HFFc6 (cell line): ENCODE data around the gene MAP2K3. TPM values are rescaled to one million over a fixed set of nuclear protein-coding genes. Genes with fewer than 3 reads are reported as not detected.

Experiments
- DNase-seq: peaks from one replicate; pipeline ENCODE4 v3.0.0-alpha.2; 2018
- H3K27ac Mint-ChIP-seq: 2 replicates; pipeline ENCODE4 v1.8.0; 2020; ENCODE audit warnings: mild to moderate bottlenecking, mixed read lengths
- H3K27me3 Mint-ChIP-seq: 2 replicates; pipeline ENCODE4 v1.8.0; 2021; ENCODE audit warnings: mild to moderate bottlenecking, moderate library complexity, mixed read lengths; ENCODE audit not compliant: insufficient read depth
- H3K36me3 Mint-ChIP-seq: 2 replicates; pipeline ENCODE4 v1.8.0; 2021; ENCODE audit warnings: low read depth, mixed read lengths
- H3K4me1 Mint-ChIP-seq: 2 replicates; pipeline ENCODE4 v1.8.0; 2020; ENCODE audit warnings: low read depth, mixed read lengths
- H3K4me3 Mint-ChIP-seq: 2 replicates; pipeline ENCODE4 v1.8.0; 2020; ENCODE audit warnings: mild to moderate bottlenecking, moderate library complexity, mixed read lengths
- H3K9me3 Mint-ChIP-seq: 2 replicates; pipeline ENCODE4 v1.8.0; 2020; ENCODE audit warnings: mild to moderate bottlenecking, mixed read lengths
- total RNA-seq, 6 experiments: library from RNA; stranded (reverse); fragmentation: NEBNext Ultra II Directional; extraction: Animal tissue kit (Norgen Biotek cat#: 25700); gene quantifications; 2 replicates in 1 of 6; 3 replicates in 5 of 6; pipeline ENCODE4 v1.2.3, GENCODE V29; 2021
- TF ChIP-seq, protein P1 (sequence below): fragments of 200-600 bp; sonication (generic); IDR thresholded peaks from 2 replicates; pipeline ENCODE4 v1.5.0; 2021; ENCODE audit warnings: antibody characterized with exemption, mild to moderate bottlenecking

MAP2K3 gene
- total RNA-seq, 6 experiments from 2014 or later: 177 to 221 (median 184) TPM

DNA sequence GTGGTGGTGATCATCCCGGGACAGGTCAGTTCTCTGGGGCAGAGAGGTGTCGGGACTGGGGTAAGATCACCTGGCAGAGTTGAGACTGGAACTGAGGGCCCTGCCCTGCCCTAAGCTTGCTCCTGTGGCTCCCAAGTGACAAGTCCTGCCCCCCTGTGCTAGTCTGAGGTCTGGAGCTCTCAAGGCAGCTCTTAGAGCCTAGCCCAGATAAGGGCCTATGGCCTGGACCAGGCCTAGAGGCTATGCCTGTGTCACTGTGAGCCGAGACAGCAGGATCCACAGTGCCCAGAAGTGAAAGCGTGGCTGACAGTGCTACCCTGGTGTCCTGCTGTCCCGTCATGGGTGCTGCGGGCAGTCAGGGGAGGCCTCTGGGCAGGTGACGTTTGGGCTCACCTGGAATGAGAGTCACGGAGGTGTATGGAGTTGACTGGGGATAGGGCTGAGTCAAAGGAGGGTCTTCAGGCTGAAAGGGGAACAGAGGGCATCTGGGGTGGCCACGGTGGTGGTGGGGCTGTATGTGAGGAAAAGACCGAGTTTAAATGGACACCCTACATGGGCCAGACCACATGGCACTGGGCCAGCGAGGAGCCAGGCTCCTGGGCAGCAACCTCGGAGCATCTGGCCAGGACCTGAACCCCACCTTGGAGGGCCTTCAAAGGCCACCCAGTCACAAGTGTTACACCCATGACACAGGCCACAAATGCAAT, 36.8 kb upstream of the MAP2K3 start:
- H3K4me1 Mint-ChIP-seq: peaks cover 17% of the 10 kb centered on the region
- TF ChIP-seq, protein P1, sequence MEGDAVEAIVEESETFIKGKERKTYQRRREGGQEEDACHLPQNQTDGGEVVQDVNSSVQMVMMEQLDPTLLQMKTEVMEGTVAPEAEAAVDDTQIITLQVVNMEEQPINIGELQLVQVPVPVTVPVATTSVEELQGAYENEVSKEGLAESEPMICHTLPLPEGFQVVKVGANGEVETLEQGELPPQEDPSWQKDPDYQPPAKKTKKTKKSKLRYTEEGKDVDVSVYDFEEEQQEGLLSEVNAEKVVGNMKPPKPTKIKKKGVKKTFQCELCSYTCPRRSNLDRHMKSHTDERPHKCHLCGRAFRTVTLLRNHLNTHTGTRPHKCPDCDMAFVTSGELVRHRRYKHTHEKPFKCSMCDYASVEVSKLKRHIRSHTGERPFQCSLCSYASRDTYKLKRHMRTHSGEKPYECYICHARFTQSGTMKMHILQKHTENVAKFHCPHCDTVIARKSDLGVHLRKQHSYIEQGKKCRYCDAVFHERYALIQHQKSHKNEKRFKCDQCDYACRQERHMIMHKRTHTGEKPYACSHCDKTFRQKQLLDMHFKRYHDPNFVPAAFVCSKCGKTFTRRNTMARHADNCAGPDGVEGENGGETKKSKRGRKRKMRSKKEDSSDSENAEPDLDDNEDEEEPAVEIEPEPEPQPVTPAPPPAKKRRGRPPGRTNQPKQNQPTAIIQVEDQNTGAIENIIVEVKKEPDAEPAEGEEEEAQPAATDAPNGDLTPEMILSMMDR: no peak

DNA sequence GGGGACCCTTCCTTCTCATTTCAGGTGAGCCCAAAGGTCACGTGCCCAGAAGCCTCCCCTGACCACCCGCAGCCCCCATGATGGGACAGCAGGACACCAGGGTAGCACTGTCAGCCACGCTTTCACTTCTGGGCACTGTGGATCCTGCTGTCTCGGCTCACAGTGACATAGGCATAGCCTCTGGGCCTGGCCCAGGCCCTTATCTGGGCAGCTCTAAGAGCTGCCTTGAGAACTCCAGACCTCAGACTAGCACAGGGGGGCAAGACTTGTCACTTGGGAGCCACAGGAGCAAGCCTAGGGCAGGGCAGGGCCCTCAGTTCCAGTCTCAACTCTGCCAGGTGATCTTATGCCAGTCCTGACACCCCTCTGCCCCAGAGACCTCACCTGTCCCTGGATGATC, 36.0 kb upstream of the MAP2K3 start:
- no peaks in the 10 kb centered on the region for H3K9me3 Mint-ChIP-seq
- TF ChIP-seq, protein P1: no peak

More for the DNA sequence above, 36.8 kb upstream of the MAP2K3 start:
- H3K27ac Mint-ChIP-seq: no peak overlapping the region
- no peaks in the 10 kb centered on the region for H3K9me3 Mint-ChIP-seq
- no peak for DNase-seq
- H3K4me3 Mint-ChIP-seq: no peak overlapping the region
- no peaks in the 10 kb centered on the region for H3K36me3 Mint-ChIP-seq
- peaks cover 2% of the 10 kb centered on the region; the same call in 1 of the 2 replicates for H3K27me3 Mint-ChIP-seq

DNA sequence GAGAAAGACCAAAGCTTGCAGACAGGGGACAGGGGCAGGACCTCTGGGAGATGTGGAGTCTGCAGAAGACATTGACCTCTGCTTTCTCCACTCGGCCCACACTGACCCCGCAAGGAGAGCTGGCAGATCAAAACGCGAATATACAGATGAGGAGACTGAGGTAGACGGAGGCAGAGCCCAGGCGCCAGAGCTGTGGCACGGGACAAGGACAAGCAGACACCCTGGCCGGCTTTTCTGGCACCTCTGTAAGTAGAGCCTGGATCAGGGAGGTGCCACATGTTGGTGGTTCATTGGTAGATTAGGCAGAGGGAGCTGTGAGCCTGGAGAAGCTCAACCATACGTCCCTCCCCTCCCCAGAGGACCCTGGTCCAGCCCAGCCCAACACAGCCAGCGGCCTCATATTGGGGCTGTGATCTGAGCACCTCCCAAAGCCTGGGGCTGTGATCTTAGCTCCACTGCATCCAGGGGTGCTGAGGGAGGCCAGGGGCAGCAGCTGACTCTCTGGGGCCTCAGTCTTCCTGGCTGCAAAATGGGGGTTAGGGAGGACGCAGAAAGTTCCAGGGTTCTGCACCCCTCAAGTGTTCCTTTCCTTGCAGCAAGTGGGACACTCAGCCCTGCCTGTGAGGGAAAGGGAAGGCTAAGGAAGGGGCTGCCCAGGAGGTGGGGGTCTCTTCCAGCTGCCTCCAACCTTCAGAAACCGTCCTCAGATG, 35.3 kb upstream of the MAP2K3 start:
- H3K36me3 Mint-ChIP-seq: no peaks in the 10 kb centered on the region
- peaks cover 17% of the 10 kb centered on the region for H3K4me1 Mint-ChIP-seq
- H3K9me3 Mint-ChIP-seq: no peaks in the 10 kb centered on the region
- no peak overlapping the region for H3K4me3 Mint-ChIP-seq
- no peak overlapping the region for H3K27ac Mint-ChIP-seq
- H3K27me3 Mint-ChIP-seq: peaks cover 2% of the 10 kb centered on the region; the same call in 1 of the 2 replicates
- DNase-seq: no peak
- TF ChIP-seq, protein P1: no peak

More for the DNA sequence above, 36.0 kb upstream of the MAP2K3 start:
- Mint-ChIP-seq H3K36me3 (no peaks in the 10 kb centered on the region), H3K27ac (no peak overlapping the region), H3K27me3 (peaks cover 2% of the 10 kb centered on the region; the same call in 1 of the 2 replicates), H3K4me3 (no peak overlapping the region), H3K4me1 (peaks cover 17% of the 10 kb centered on the region)
- no peak for DNase-seq

DNA sequence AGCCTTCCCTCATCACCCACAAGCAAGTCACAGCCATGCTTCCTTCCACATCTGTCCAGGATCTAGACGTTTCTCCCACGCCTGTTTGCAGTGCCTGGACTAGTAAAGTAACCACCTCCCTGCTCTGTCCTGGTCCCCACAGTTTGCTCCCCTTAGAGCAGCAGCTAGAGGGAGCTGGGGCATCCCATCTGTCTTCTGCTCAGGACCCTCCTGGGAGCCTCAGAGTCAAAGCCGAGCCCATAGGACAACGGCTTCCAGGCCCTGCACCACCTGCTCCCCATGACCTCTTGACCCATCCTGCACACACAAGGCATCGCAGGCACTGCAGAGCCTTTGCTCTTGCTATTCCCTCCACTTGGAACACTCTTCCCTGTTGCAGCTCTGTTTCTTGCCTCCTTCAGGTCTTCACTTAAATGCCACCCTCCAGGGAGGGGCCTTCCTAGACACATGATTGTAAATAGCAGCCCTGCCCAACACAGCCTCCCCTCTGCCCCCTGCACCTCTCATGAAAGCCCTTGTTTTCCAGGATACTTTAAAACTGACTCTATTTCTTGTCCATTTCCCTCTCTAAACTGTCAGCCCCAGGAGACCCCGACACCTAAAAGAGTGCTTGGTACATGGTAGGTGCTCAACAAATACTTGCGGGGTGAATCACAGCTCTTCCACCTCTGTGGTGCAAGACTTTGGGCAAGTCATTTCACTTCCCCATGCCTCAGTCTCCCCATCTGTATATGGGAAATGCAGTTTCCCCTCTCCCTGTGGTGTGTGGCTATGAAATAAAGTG, 34.4 kb upstream of the MAP2K3 start:
- Mint-ChIP-seq H3K4me3 (no peak overlapping the region), H3K27me3 (peaks cover 2% of the 10 kb centered on the region; the same call in 1 of the 2 replicates)
- TF ChIP-seq, protein P1: no peak; the same call in 1 of the 2 replicates

DNA sequence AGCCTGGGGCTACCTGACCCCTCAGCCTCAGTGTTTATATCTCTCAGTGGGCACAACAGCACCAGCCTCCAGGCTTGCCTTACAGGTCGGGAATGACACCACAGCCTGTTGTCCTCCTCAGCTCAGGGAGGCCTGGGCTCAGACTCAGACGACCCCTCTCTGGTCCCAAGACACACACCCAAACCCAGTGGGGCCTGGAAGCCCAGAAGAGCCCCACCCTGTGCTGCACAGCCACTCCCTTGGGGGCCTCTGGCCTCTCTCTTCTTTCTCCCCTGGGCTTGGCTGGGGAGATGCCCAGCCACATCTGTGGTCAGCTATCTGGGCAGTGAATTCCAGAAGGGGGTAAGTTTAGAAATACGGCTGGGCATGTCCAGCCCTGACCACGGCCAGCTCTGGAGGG, 33.7 kb upstream of the MAP2K3 start:
- Mint-ChIP-seq H3K27ac (no peak overlapping the region), H3K36me3 (no peaks in the 10 kb centered on the region), H3K4me3 (no peak overlapping the region), H3K9me3 (no peaks in the 10 kb centered on the region), H3K27me3 (peaks cover 2% of the 10 kb centered on the region; the same call in 1 of the 2 replicates), H3K4me1 (peaks cover 17% of the 10 kb centered on the region)
- no peak for DNase-seq
- TF ChIP-seq, protein P1: no peak

More for the DNA sequence above, 34.4 kb upstream of the MAP2K3 start:
- no peaks in the 10 kb centered on the region for H3K36me3 Mint-ChIP-seq
- no peak for DNase-seq
- peaks cover 17% of the 10 kb centered on the region for H3K4me1 Mint-ChIP-seq
- no peak overlapping the region for H3K27ac Mint-ChIP-seq
- H3K9me3 Mint-ChIP-seq: no peaks in the 10 kb centered on the region
